GM12878 (cell line): ENCODE results near the gene ANTXR2. TPM values are rescaled to one million over a fixed set of nuclear protein-coding genes. Genes with fewer than 3 reads are reported as not detected.

Experiments
- CBX3 ChIP-seq: fragments of 200-600 bp; sonication (generic); IDR thresholded peaks from 2 replicates; pipeline ENCODE4 v1.6.1; 2016; ENCODE audit warnings: low read depth, borderline replicate concordance
- CHD1 ChIP-seq: IDR thresholded peaks from 2 replicates; pipeline ENCODE4 v1.6.1; 2012; ENCODE audit warnings: low read depth, low read length, improper control_type of control experiment
- CHD2 ChIP-seq: IDR thresholded peaks from 2 replicates; pipeline ENCODE4 v1.6.1; 2011; ENCODE audit warnings: low read depth, low read length, improper control_type of control experiment, borderline replicate concordance
- EED ChIP-seq: sonication (generic); IDR thresholded peaks from 2 replicates; pipeline ENCODE4 v1.6.1; 2016; ENCODE audit warnings: antibody characterized with exemption, low read depth
- RCOR1 ChIP-seq: conservative IDR thresholded peaks from 2 replicates; pipeline ENCODE4 v1.6.1; 2012; ENCODE audit warnings: low read depth, low read length, improper control_type of control experiment
- ZBED1 ChIP-seq: IDR thresholded peaks from 2 replicates; pipeline ENCODE4 v1.6.1; 2016; ENCODE audit warnings: borderline replicate concordance
- polyA plus RNA-seq, 11 experiments: library from polyadenylated mRNA; depleted of rRNA in 4 of 11; unstranded in 6 of 11; stranded (reverse) in 5 of 11; fragments of >200 nt; fragmentation: Nextera tagmentation in 4 of 11; fragmentation: Illumina TruSeq in 1 of 11; extraction: Ambion mirVana in 4 of 11; extraction: Trizol in 1 of 11; gene quantifications; 1 replicate in 1 of 11; 2 replicates in 10 of 11; pipeline versions ENCODE4 v1.2.1 to v1.2.3, GENCODE V29; 2011 to 2016; ENCODE audit warnings: inconsistent platforms in 2 of 11, missing spikeins in 2 of 11, low read depth in 1 of 11
- total RNA-seq, 4 experiments: library from RNA; depleted of rRNA in 3 of 4; stranded (reverse); fragments of >200 nt in 3 of 4; fragmentation: Illumina TruSeq in 1 of 4; extraction: Trizol in 1 of 4; gene quantifications; 2 replicates each; pipeline versions ENCODE4 v1.2.1 to v1.2.3, GENCODE V29; 2013 to 2021
- TF ChIP-seq, protein P1 (sequence below): fragments of 450-650 bp; IDR thresholded peaks from 2 replicates; pipeline ENCODE4 v1.6.1; 2018; ENCODE audit warnings: borderline replicate concordance, mild to moderate bottlenecking; ENCODE audit not compliant: partially characterized antibody
- TF ChIP-seq, protein P2 (sequence below): fragments of 450-650 bp; IDR thresholded peaks from 2 replicates; pipeline ENCODE4 v1.6.1; 2017; ENCODE audit warnings: mild to moderate bottlenecking
- TF ChIP-seq, protein P3 (sequence below): fragments of 450-650 bp; conservative IDR thresholded peaks from 2 replicates; pipeline ENCODE4 v1.6.1; 2017; ENCODE audit warnings: mild to moderate bottlenecking, moderate library complexity

The ANTXR2 gene
- total and polyA plus RNA-seq, 10 of the 15 experiments (the other 5 are each of a cell fraction or from before 2014, with no cell fraction given): 1.4 to 8.9 (median 5.7) TPM

DNA sequence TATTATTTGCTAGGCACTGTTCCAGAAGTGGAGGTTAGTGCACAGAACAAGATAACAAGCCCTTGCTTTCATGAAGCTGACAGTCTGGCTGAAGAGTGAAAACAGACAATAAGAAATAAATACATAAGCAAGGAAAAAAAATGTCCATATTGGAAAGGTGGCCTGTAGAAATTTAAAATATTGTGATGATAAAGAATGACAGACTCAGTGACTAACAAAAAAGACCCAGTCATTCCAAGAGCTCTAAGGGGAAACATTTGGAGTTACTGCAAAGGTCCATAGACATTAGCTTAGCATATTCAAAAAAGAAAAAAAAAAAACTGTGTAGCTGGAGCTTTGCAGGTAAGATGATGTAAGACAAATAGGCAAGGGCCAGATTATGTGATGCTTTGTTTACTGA, 1.0 kb upstream of the ANTXR2 start (continued):
- no peak for TF ChIP-seq CBX3
- TF ChIP-seq, protein P1, sequence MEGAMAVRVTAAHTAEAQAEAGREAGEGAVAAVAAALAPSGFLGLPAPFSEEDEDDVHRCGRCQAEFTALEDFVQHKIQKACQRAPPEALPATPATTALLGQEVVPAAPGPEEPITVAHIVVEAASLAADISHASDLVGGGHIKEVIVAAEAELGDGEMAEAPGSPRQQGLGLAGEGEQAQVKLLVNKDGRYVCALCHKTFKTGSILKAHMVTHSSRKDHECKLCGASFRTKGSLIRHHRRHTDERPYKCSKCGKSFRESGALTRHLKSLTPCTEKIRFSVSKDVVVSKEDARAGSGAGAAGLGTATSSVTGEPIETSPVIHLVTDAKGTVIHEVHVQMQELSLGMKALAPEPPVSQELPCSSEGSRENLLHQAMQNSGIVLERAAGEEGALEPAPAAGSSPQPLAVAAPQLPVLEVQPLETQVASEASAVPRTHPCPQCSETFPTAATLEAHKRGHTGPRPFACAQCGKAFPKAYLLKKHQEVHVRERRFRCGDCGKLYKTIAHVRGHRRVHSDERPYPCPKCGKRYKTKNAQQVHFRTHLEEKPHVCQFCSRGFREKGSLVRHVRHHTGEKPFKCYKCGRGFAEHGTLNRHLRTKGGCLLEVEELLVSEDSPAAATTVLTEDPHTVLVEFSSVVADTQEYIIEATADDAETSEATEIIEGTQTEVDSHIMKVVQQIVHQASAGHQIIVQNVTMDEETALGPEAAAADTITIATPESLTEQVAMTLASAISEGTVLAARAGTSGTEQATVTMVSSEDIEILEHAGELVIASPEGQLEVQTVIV: no peak
- TF ChIP-seq, protein P2, sequence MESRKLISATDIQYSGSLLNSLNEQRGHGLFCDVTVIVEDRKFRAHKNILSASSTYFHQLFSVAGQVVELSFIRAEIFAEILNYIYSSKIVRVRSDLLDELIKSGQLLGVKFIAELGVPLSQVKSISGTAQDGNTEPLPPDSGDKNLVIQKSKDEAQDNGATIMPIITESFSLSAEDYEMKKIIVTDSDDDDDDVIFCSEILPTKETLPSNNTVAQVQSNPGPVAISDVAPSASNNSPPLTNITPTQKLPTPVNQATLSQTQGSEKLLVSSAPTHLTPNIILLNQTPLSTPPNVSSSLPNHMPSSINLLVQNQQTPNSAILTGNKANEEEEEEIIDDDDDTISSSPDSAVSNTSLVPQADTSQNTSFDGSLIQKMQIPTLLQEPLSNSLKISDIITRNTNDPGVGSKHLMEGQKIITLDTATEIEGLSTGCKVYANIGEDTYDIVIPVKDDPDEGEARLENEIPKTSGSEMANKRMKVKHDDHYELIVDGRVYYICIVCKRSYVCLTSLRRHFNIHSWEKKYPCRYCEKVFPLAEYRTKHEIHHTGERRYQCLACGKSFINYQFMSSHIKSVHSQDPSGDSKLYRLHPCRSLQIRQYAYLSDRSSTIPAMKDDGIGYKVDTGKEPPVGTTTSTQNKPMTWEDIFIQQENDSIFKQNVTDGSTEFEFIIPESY: no peak
- no peak for TF ChIP-seq CHD1
- no peak for TF ChIP-seq CHD2
- no peak for TF ChIP-seq RCOR1
- TF ChIP-seq ZBED1: no peak
- TF ChIP-seq, protein P3, sequence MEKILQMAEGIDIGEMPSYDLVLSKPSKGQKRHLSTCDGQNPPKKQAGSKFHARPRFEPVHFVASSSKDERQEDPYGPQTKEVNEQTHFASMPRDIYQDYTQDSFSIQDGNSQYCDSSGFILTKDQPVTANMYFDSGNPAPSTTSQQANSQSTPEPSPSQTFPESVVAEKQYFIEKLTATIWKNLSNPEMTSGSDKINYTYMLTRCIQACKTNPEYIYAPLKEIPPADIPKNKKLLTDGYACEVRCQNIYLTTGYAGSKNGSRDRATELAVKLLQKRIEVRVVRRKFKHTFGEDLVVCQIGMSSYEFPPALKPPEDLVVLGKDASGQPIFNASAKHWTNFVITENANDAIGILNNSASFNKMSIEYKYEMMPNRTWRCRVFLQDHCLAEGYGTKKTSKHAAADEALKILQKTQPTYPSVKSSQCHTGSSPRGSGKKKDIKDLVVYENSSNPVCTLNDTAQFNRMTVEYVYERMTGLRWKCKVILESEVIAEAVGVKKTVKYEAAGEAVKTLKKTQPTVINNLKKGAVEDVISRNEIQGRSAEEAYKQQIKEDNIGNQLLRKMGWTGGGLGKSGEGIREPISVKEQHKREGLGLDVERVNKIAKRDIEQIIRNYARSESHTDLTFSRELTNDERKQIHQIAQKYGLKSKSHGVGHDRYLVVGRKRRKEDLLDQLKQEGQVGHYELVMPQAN: no peak
- TF ChIP-seq EED: no peak
